HG03354 (cell line): Measurements from ENCODE around the gene FURIN.
A peak's percentile ranks its signal among the peaks of the same experiment; 100 is the strongest.
"Not testable (repeated sequence)": the region's sequence is repeated elsewhere in the genome, so short reads cannot be mapped to it uniquely, and the experiment has no call there.

Source experiments
- ATAC-seq: cut with Tn5 transposase; IDR thresholded peaks from one replicate; pipeline ENCODE4 v1.9.1; 2021; ENCODE audit warnings: mild to moderate bottlenecking; ENCODE audit not compliant: unreplicated experiment, poor library complexity, severe bottlenecking

The FURIN gene

DNA sequence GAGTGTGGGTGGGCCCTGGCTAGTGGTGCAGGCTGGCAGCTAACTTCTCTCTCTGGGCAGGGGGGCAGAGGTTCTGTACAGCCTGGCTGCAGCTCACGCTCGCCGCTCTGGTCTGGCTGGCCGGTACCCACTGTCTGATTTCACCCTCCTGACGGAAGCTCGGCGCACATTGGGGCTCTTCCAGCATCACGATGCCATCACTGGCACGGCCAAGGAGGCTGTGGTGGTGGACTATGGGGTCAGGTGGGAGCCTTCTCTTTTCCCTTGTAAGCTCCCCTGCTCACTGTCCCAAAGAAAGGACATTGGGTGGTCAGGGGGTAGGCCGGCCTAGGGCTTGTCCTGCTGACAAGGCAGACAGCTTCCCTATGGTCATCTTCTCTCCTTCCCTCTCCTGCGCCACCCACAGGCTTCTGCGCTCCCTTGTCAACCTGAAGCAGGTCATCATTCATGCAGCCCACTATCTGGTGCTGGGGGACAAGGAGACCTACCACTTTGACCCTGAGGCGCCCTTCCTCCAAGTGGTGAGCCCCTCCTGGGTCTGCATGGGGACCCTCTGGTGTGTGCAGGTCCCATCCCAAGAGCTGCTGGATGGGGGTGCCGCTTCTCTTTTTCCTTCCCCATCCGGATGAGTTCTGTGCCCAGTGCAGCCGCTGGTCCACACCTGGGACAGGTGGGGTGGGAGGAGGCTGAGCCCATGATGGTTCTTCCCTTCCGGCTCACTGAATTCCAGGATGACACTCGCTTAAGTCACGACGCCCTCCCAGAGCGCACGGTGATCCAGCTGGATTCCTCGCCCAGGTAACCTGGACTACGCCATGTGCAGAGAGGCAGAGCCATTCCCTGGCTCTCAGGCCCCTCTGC is 42.3 kb downstream of the FURIN start:
- no peak for ATAC-seq

- no peak for ATAC-seq
These were observed 42.9 kb downstream of the FURIN start for GRCh38 chr15:90911302-90911623.

DNA sequence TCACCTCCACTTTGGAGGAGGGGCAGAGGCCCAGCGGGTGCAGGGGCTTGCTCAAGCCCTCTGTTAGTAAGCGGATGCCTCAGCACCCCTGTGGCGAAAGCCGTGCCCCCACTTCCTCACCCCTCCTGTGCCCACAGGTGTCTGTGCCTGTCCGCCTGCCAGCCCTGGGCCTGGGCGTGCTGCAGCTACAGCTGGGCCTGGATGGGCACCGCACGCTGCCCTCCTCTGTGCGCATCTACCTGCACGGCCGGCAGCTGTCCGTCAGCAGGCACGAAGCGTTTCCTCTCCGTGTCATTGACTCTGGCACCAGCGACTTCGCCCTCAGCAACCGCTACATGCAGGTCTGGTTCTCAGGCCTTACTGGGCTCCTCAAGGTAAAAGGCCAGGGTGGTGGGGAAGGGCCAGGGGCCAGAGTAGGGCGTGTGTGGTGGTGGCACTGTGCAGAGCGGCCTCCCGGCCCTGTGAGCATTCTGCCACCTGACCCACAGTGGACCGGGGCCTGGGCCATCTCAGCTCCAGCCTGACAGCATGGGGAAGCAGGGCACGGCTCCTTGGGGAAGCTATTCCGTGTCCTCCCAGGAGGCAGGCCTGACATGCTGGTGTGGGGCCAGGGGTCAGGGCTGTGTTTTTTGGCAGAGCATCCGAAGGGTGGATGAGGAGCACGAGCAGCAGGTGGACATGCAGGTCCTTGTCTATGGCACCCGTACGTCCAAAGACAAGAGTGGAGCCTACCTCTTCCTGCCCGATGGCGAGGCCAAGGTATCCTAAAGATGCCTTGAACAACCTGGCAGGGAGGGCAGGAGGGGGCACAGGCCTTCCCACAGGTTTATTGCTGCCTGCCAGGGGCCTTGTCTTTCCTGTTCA is 43.8 kb downstream of the FURIN start:
- ATAC-seq, result no peak

DNA sequence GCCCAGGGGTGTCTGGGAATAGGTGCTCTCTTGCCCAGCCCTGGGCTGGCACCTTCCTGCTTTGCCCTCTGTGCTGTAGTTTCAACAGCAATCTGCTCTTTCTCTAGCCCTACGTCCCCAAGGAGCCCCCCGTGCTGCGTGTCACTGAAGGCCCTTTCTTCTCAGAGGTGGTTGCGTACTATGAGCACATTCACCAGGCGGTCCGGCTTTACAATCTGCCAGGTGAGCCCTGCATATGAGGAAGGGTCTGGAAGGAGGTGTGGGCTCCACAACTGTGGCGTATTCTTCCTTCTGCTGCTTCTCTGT is 44.3 kb downstream of the FURIN start:
- ATAC-seq, result no peak

GRCh38 chr15:90913398-90913944 is 45.1 kb downstream of the FURIN start:
- ATAC-seq, result no peak

DNA sequence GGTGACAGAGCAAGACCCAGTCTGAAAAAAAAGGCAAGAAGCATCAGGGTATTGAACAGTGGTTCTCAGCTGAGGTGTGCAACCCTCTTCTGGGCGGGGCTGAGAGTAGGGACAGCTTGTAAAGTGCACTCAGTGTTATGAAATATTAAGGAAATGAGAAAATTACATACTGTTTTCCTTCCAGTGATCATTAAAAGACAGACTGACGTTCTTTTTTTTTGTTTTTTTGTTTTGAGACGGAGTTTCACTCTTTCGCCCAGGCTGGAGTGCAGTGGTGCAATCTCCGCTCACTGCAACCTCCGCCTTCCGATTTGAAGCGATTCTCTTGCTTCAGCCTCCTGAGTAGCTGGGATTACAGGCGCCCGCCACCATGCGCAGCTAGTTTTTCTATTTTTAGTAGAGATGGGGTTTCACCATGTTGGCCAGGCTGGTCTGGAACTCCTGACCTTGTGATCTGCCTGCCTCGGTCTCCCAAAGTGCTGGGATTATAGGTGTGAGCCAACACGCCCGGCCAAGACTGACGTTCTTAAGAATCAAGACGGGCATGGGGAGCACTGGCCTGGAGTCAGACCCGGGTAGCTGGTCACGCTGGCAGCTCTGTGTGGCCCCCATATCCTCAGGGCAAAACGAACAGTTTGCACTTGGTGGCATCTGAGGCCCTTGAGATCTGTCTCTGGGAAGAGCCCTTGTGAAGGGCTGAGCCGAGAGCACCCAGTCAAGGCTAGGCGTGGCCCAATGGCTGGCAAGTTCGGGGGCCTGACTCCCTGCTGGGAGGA is 46.1 kb downstream of the FURIN start:
- ATAC-seq, result no peak

DNA sequence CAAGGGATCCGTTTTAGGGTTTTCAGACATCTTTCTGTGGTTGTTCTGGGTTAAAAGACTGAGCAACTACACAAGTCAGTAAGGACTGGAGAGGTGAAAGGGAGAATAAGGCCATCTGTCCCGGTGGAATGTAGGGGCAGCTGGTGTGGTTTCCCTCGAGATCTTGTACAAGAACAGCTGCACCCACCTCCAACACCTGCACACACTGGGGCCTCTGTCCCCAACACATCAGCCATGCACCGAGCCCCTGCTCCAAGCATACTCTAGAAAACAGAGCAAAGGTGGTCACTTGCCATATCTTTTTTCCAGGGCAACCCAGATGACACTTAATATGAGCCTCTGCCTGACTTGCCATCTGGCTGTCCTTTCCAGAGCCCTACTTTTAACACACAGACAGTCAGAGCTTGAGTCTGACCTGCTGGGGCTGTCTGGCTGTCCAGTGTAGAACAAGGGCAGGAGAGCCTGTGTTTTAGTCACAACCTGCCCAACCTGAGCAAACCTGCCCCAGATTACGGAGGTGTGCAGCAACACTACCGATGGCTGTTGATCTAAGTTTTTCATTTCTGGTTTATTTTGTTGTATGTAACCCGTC is 46.9 kb downstream of the FURIN start:
- no peak for ATAC-seq

DNA sequence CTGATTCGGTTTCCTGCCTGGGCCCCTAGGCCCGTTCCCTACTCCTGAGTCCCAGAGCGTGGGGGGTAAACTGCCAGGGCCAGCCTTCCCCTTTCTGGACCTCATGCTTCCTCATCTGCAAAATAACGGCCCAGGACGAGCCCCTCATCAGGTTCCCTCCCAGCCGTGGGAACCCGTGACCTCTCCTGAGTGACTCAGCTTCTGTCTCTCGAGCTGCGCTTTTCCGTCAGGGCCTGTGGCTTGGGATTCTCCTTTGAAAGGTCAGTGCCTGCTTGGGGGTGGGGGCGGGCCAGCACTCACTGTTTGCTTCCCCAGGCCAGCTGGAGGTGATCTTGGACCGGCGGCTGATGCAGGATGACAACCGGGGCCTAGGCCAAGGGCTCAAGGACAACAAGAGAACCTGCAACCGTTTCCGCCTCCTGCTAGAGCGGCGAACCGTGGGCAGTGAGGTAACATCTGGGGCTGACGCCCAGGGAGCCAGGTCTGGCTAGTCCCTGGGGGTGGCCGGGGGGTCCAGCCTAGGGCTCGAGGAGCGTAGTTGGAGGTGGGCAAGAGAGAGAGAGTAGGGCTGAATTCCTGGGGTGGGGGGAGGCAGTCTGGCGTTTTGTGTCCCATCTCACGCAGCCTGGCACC is 47.5 kb downstream of the FURIN start:
- ATAC-seq, result no peak

DNA sequence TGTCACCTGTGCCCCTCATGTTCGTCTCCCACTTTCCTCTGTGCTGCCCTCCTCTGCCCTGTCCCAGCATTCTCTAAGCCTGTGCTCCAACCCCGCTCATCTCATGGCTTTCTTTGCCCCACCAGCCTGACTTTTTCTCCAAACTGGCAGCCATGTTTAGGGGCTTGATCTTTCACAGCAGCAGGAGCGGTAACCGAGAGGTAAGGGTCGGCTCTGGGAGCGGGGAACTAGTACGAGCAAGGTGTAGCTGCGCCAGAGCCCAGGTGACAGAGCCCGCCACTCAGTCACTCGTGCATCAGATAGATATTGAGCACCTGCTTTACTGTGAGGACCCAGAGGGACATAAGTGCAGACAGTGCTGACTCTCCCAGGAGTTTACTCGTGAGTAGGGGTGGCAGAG is 48.1 kb downstream of the FURIN start:
- ATAC-seq, result no peak

DNA sequence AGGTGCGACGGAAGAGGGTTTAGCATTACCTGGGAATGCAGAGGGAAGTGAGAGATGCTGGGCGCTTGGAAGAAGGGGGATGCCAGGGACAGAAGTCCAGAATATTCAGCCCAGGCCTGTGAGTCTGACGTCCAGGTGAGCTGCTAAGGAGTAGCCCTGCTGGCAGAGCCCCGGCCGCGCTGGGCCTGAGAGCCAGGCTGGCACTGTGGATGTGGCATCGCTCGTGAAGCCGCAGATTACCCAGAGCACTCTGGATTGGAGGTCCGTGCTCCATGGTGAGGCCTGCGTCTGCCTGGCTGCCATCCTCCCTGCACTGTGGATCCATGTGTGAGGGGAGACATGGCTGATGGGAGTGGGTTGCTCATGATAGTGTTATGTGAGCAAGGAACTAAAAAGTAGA is 49.2 kb downstream of the FURIN start:
- no peak for ATAC-seq

DNA sequence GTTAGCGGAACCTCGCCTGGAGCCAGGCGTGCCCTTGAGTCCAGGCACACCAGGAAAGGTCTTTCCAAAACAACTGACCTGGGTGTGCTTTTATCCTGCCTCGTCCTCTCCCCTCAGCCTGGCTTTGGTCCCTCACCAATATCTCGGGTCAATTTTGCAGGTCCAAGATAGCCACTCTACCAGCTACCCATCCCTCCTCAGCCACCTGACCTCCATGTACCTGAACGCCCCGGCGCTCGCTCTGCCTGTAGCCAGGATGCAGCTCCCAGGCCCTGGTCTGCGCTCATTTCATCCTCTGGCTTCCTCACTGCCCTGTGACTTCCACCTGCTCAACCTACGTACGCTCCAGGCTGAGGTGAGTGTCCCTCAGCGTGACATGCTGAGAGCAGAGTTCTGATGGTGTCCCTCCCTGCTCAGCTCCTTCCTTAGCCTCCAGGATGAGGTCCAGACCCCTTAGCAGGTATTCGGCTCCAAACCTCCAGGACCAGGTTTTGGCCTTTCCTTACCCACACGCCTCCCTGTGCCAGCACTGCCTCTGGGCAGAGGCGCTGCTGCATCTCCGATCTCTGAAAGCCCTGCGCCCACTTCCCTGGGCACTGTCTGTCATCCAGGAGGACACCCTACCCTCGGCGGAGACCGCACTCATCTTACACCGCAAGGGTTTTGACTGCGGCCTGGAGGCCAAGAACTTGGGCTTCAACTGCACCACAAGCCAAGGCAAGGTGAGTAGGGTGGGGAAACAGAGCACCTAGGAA is 49.8 kb downstream of the FURIN start:
- ATAC-seq, result no peak

- ATAC-seq, result no peak
These were observed 50.4 kb downstream of the FURIN start for GRCh38 chr15:90918835-90919234.

DNA sequence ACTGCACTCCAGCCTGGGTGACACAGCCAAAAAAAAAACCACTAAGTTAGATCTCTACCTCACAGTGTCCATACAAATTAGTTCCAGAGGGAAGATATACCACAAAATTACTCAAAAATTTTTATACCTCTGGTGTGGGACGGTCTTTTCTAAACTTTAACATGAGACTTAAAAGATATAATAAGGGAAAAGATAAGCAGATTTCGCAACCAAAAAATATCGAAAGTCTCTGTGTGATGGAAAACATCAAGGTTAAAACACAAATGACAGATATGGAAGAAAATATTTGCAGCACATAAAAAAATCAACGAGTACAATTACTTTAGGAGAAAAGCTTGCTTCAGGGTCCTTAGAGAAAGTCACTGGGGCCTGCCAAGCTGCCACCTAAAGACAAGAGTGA is 53.5 kb downstream of the FURIN start:
- ATAC-seq, result no peak

GRCh38 chr15:90922712-90923322 is 54.4 kb downstream of the FURIN start:
- peak; percentile 83 for ATAC-seq

GRCh38 chr15:90924375-90924774 is 56.0 kb downstream of the FURIN start:
- ATAC-seq, result peak; percentile 63

GRCh38 chr15:90926766-90927165 is 58.4 kb downstream of the FURIN start:
- ATAC-seq, result not testable (repeated sequence)

DNA sequence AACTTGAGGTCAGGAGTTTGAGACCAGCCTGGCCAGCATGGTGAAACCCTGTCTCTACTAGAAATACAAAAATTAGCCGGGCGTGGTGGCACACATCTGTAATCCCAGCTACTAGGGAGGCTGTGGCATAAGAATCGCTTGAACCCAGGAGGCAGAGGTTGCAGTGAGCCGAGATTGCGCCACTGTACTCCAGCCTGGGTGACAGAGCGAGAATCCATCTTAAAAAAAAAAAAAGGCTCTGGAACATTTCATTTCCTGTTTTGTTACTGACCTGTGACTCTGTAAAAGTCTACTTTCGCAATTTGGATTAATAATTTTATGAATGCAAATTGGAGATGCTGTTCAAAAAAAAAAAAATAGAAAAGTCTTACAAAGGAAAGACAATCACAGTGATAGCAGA is 59.7 kb downstream of the FURIN start:
- not testable (repeated sequence) for ATAC-seq

DNA sequence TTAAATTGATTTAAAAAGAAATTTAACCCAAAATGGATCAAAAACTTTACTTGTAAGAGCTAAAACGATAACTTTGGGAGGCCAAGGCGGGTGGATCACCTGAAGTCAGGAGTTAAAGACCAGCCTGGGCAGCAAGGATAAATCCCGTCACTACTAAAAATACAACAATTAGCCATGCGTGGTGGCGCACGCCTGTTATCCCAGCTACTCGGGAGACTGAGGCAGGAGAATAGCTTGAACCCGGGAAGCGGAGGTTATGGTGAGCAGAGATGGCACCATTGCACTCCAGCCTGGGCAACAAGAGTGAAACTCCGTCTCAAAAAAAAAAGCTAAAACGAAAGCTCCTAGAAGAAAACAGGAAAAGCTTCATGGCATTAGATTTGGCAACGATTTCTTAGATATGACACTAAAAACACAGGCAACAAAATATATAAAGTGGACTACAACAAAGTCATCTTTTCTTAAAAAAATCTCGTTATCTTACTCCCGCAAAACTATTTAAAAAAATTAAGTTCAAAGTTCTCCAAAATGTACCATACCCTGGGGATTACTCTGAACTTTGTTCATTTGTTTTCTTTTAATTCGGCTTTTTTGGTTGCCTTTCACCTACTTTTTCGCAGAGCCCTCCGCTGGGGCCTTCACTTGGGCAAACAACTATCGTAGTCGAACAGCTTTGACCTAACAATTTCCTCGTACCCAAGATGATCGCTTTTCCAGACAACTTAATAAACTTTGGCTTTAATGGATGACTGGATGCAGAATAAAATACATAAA is 61.0 kb downstream of the FURIN start:
- ATAC-seq, result no peak
